HG02623 (cell line): ENCODE results near the gene LAMTOR2.

Source experiments
- ATAC-seq: cut with Tn5 transposase; IDR thresholded peaks from one replicate; pipeline ENCODE4 v1.9.1; 2021; ENCODE audit warnings: moderate library complexity; ENCODE audit not compliant: unreplicated experiment

LAMTOR2 gene

GRCh38 chr1:156074661-156075060 lies 20.1 kb downstream of the LAMTOR2 start:
- ATAC-seq, result no peak

- no peak for ATAC-seq
These were observed 20.6 kb downstream of the LAMTOR2 start for GRCh38 chr1:156075162-156075561.

GRCh38 chr1:156075775-156076204 lies 21.2 kb downstream of the LAMTOR2 start:
- no peak for ATAC-seq

- ATAC-seq, result no peak
These were observed 22.2 kb downstream of the LAMTOR2 start for GRCh38 chr1:156076609-156077429.

GRCh38 chr1:156077430-156077760 lies 22.8 kb downstream of the LAMTOR2 start:
- ATAC-seq, result no peak

- no peak for ATAC-seq
These were observed 24.1 kb downstream of the LAMTOR2 start for GRCh38 chr1:156078728-156079127.

- no peak for ATAC-seq
These were observed 25.2 kb downstream of the LAMTOR2 start for GRCh38 chr1:156079762-156080161.

- no peak for ATAC-seq
These were observed 25.8 kb downstream of the LAMTOR2 start for GRCh38 chr1:156080241-156080862.

- no peak for ATAC-seq
These were observed 26.2 kb downstream of the LAMTOR2 start for GRCh38 chr1:156080863-156081179.

- no peak for ATAC-seq
These were observed 26.8 kb downstream of the LAMTOR2 start for GRCh38 chr1:156081180-156081916.

GRCh38 chr1:156081917-156082308 lies 27.3 kb downstream of the LAMTOR2 start:
- ATAC-seq, result no peak

GRCh38 chr1:156082309-156083091 lies 27.9 kb downstream of the LAMTOR2 start, which contains the start of gene MEX3A:
Gene MEX3A, minus strand, starts transcription at chr1:156082465. Its CDS starts 467 bp downstream, at chr1:156081998.
- ATAC-seq, result no peak

- no peak for ATAC-seq
These were observed 29.5 kb downstream of the LAMTOR2 start for GRCh38 chr1:156083800-156084790.

GRCh38 chr1:156086256-156086662 lies 31.7 kb downstream of the LAMTOR2 start:
- ATAC-seq, result no peak

- no peak for ATAC-seq
These were observed 35.1 kb downstream of the LAMTOR2 start for GRCh38 chr1:156089704-156090103.

- ATAC-seq, result no peak
These were observed 35.7 kb downstream of the LAMTOR2 start for GRCh38 chr1:156090138-156090839.

GRCh38 chr1:156090840-156091188 lies 36.2 kb downstream of the LAMTOR2 start:
- ATAC-seq, result no peak

GRCh38 chr1:156091610-156092009 lies 37.0 kb downstream of the LAMTOR2 start:
- ATAC-seq, result no peak

GRCh38 chr1:156095906-156096508 lies 41.4 kb downstream of the LAMTOR2 start:
- no peak for ATAC-seq
